Upper lobe of left lung (tissue), 4 donors: ENCODE results near the gene MFSD2A.

Experiments used
- CTCF ChIP-seq, 6 experiments: fragments of 450-650 bp in 4 of 6; fragments of 200-600 bp in 2 of 6; sonication (generic) in 2 of 6; IDR thresholded peaks; one replicate each; pipeline ENCODE4 v1.5.1; 2016 to 2019; ENCODE audit warnings: antibody characterized with exemption in 6 of 6
- EP300 ChIP-seq, 4 donors: sonication (generic); formaldehyde crosslinking; IDR thresholded peaks; one replicate each; pipeline ENCODE4 v1.5.1; 2017; ENCODE audit warnings: antibody characterized with exemption in 4 of 4, control low read depth in 2 of 4
- POLR2A ChIP-seq, 4 donors: fragments of 450-650 bp; IDR thresholded peaks; one replicate each; pipeline ENCODE4 v1.5.1; 2016 to 2017; ENCODE audit warnings: antibody characterized with exemption in 4 of 4, mild to moderate bottlenecking in 2 of 4
- POLR2AphosphoS5 ChIP-seq, 2 donors: sonication (generic); formaldehyde crosslinking; IDR thresholded peaks; one replicate each; pipeline ENCODE4 v1.5.1; 2017; ENCODE audit warnings: antibody characterized with exemption in 2 of 2

GRCh38 chr1:39992888-39993287, 37.9 kb downstream of the MFSD2A start:
- no peak for TF ChIP-seq CTCF (IDR thresholded peaks at IDR 0.05)
- TF ChIP-seq POLR2AphosphoS5 (IDR thresholded peaks at IDR 0.05) = no peak
- TF ChIP-seq POLR2A (IDR thresholded peaks at IDR 0.05) = no peak
- no peak for TF ChIP-seq EP300 (IDR thresholded peaks at IDR 0.05)
